Measurements from ENCODE around the gene TELO2.

The TELO2 gene

GRCh38 chr16:1539720-1540555, 46.8 kb downstream of the TELO2 start:
- no peak for DNase-seq

- DNase-seq = no peak
Observed at GRCh38 chr16:1540556-1540855, 47.3 kb downstream of the TELO2 start.

GRCh38 chr16:1541293-1542165, 48.4 kb downstream of the TELO2 start:
- DNase-seq = no peak

GRCh38 chr16:1542166-1542500, 49.0 kb downstream of the TELO2 start:
- no peak for DNase-seq

GRCh38 chr16:1542533-1542932, 49.4 kb downstream of the TELO2 start:
- no peak for DNase-seq

- DNase-seq = no peak
Observed at GRCh38 chr16:1543085-1543896, 50.1 kb downstream of the TELO2 start.

GRCh38 chr16:1545044-1546040, 52.2 kb downstream of the TELO2 start:
- no peak for DNase-seq

- DNase-seq = no peak
Observed at GRCh38 chr16:1546430-1546829, 53.3 kb downstream of the TELO2 start.

GRCh38 chr16:1548233-1548632, 55.1 kb downstream of the TELO2 start:
- peak in 1 of 2 experiments; percentile 59 for DNase-seq

GRCh38 chr16:1548727-1549126, 55.6 kb downstream of the TELO2 start:
- DNase-seq = peak in 1 of 2 experiments; percentile 51

GRCh38 chr16:1550069-1550468, 56.9 kb downstream of the TELO2 start:
- DNase-seq = no peak

- no peak for DNase-seq
Observed at GRCh38 chr16:1550696-1551095, 57.5 kb downstream of the TELO2 start.

GRCh38 chr16:1551166-1551565, 58.0 kb downstream of the TELO2 start:
- DNase-seq = no peak

- DNase-seq = no peak
Observed at GRCh38 chr16:1552129-1552528, 59.0 kb downstream of the TELO2 start.

GRCh38 chr16:1553946-1554825, 61.0 kb downstream of the TELO2 start:
- no peak for DNase-seq

GRCh38 chr16:1554826-1555445, 61.8 kb downstream of the TELO2 start:
- no peak for DNase-seq

GRCh38 chr16:1556254-1556653, 63.1 kb downstream of the TELO2 start:
- no peak for DNase-seq

- no peak for DNase-seq
Observed at GRCh38 chr16:1557074-1557473, 63.9 kb downstream of the TELO2 start.

GRCh38 chr16:1557576-1557975, 64.4 kb downstream of the TELO2 start:
- no peak for DNase-seq

GRCh38 chr16:1559446-1559975, 66.4 kb downstream of the TELO2 start:
- no peak for DNase-seq
